Keratinocyte (primary cell): Measurements from ENCODE around the gene LAMA4. TPM values are rescaled to one million over a fixed set of nuclear protein-coding genes. Genes with fewer than 3 reads are reported as not detected.

ENCODE experiments used
- DNase-seq: peaks from one replicate; pipeline ENCODE4 v3.0.0-alpha.2; 2011; ENCODE audit warnings: low read depth, missing footprints, low spot score
- FAIRE-seq: peaks from 2 replicates; lab custom pipeline; 2011; peaks lifted over from hg19 to GRCh38; lab: Jason Lieb, UNC
- H2AFZ ChIP-seq: 2 replicates; pipeline ENCODE4 v1.6.0; 2012; ENCODE audit warnings: low read length, control low read depth, inconsistent platforms; ENCODE audit not compliant: control insufficient read depth
- H3K27ac ChIP-seq: 2 replicates; pipeline ENCODE4 v1.5.1; 2011; ENCODE audit warnings: low read length; ENCODE audit not compliant: control insufficient read depth, insufficient read depth
- H3K27me3 ChIP-seq: 3 replicates; pipeline ENCODE4 v1.6.0; 2011; ENCODE audit warnings: low read length; ENCODE audit not compliant: control insufficient read depth, insufficient read depth; ENCODE audit errors: extremely low read depth
- H3K36me3 ChIP-seq, 2 experiments: 2 replicates in 1 of 2; 3 replicates in 1 of 2; pipeline ENCODE4 v1.5.1; 2011; ENCODE audit warnings: low read length in 2 of 2, mild to moderate bottlenecking in 1 of 2; ENCODE audit not compliant: control insufficient read depth in 2 of 2, insufficient read depth in 2 of 2; ENCODE audit errors: extremely low read depth in 1 of 2
- H3K4me1 ChIP-seq: 3 replicates; pipeline ENCODE4 v1.5.1; 2011; ENCODE audit warnings: low read length; ENCODE audit not compliant: control insufficient read depth, insufficient read depth; ENCODE audit errors: extremely low read depth
- H3K4me2 ChIP-seq: 3 replicates; pipeline ENCODE4 v1.6.0; 2011; ENCODE audit warnings: low read depth, low read length; ENCODE audit not compliant: control insufficient read depth, insufficient read depth; ENCODE audit errors: extremely low read depth
- H3K4me3 ChIP-seq, 3 experiments: fragments of 200-600 bp in 1 of 3; sonication (generic) in 1 of 3; 2 replicates in 2 of 3; 3 replicates in 1 of 3; pipeline ENCODE4 v1.5.1; 2011 to 2016; ENCODE audit warnings: low read length in 3 of 3, mild to moderate bottlenecking in 3 of 3, control low read depth in 2 of 3, inconsistent platforms in 1 of 3, low read depth in 1 of 3, mixed read lengths in 1 of 3, mixed run types in 1 of 3, moderate library complexity in 1 of 3; ENCODE audit not compliant: control insufficient read depth in 2 of 3, insufficient read depth in 2 of 3; ENCODE audit errors: extremely low read depth in 1 of 3
- H3K79me2 ChIP-seq: 2 replicates; pipeline ENCODE4 v1.6.0; 2012; ENCODE audit warnings: low read length; ENCODE audit not compliant: control insufficient read depth, insufficient read depth
- H3K9ac ChIP-seq: 3 replicates; pipeline ENCODE4 v1.6.0; 2011; ENCODE audit warnings: low read length; ENCODE audit not compliant: control insufficient read depth, insufficient read depth; ENCODE audit errors: extremely low read depth
- H3K9me1 ChIP-seq: 3 replicates; pipeline ENCODE4 v1.6.0; 2011; ENCODE audit warnings: low read length; ENCODE audit not compliant: control insufficient read depth, insufficient read depth; ENCODE audit errors: extremely low read depth
- H3K9me3 ChIP-seq: 2 replicates; pipeline ENCODE4 v1.5.1; 2012; ENCODE audit warnings: low read depth, low read length; ENCODE audit not compliant: control insufficient read depth
- H4K20me1 ChIP-seq: 3 replicates; pipeline ENCODE4 v1.6.0; 2011; ENCODE audit warnings: low read length; ENCODE audit not compliant: control insufficient read depth, insufficient read depth; ENCODE audit errors: extremely low read depth
- EZH2 ChIP-seq: IDR thresholded peaks from one replicate; pipeline ENCODE4 v1.6.1; 2012; ENCODE audit warnings: inconsistent platforms, mild to moderate bottlenecking, low read length, moderate library complexity
- dilution Hi-C: fragments of 300-500 bp; cut with MboI; formaldehyde crosslinking; loops from one replicate; pipeline ENCODE4 v1.7.0; 2020; ENCODE audit warnings: low sequenced_read_pairs; ENCODE audit not compliant: extremely low pct_ligation_motif_present
- polyA plus RNA-seq, 5 experiments: library from polyadenylated mRNA; depleted of rRNA in 3 of 5; stranded (reverse) in 3 of 5; stranded (forward) in 1 of 5; unstranded in 1 of 5; fragments of >200 nt; gene quantifications; 1 replicate in 1 of 5; 2 replicates in 3 of 5; 3 replicates in 1 of 5; pipeline versions ENCODE4 v1.2.1 to v1.2.3, GENCODE V29; 2011 to 2012; ENCODE audit warnings: missing spikeins in 2 of 5, low read depth in 1 of 5, low replicate concordance in 1 of 5
- TF ChIP-seq, protein P1 (sequence below), 3 experiments: IDR thresholded peaks in 1 of 3; conservative IDR thresholded peaks in 1 of 3; optimal IDR thresholded peaks in 1 of 3; 2 replicates in 2 of 3; 3 replicates in 1 of 3; pipeline versions ENCODE3 to v1.5.1; 2011; ENCODE audit warnings: low read length in 3 of 3, mild to moderate bottlenecking in 3 of 3, moderate library complexity in 2 of 3, control low read depth in 1 of 3, inconsistent platforms in 1 of 3; ENCODE audit not compliant: insufficient read depth in 2 of 3; ENCODE audit errors: extremely low read depth in 1 of 3

The LAMA4 gene
- polyA plus RNA-seq, 1 donor (not counting 4 experiments of a cell fraction or from before 2014, with no cell fraction given): 0.12 TPM

DNA sequence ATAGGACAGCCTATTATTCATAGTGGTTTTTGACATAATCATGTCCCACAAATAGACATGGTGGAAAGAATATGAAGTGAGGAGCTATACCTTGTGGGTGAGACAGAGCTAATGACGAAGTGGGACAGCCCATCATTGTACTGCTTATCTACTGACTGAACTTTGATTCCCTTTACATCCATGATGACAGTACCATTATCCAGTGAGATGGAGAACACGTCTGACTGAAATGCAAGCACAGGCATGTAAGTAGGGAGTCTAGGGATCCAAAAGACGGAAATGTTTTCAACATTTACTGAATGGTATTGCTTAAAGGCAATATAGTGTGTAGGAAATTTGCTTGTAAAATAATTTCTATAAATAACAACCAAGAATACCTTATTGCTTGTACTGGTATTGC lies 123.5 kb downstream of the LAMA4 start:
- no peaks in the 10 kb centered on the region for H3K79me2 ChIP-seq
- H3K9me1 ChIP-seq: no peaks in the 10 kb centered on the region
- no peaks in the 10 kb centered on the region for H3K27me3 ChIP-seq
- DNase-seq (no peak), FAIRE-seq (peak; percentile 74)
- dilution Hi-C loops: no loop called here
- H4K20me1 ChIP-seq: no peaks in the 10 kb centered on the region
- no peaks in the 10 kb centered on the region for H3K36me3 ChIP-seq
- TF ChIP-seq, protein P1, sequence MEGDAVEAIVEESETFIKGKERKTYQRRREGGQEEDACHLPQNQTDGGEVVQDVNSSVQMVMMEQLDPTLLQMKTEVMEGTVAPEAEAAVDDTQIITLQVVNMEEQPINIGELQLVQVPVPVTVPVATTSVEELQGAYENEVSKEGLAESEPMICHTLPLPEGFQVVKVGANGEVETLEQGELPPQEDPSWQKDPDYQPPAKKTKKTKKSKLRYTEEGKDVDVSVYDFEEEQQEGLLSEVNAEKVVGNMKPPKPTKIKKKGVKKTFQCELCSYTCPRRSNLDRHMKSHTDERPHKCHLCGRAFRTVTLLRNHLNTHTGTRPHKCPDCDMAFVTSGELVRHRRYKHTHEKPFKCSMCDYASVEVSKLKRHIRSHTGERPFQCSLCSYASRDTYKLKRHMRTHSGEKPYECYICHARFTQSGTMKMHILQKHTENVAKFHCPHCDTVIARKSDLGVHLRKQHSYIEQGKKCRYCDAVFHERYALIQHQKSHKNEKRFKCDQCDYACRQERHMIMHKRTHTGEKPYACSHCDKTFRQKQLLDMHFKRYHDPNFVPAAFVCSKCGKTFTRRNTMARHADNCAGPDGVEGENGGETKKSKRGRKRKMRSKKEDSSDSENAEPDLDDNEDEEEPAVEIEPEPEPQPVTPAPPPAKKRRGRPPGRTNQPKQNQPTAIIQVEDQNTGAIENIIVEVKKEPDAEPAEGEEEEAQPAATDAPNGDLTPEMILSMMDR (optimal IDR thresholded peaks at IDR 0.05 in 1 of 3, IDR thresholded peaks at IDR 0.05 in 1 of 3, conservative IDR thresholded peaks at IDR 0.05 in 1 of 3; ENCODE audit: extremely low read depth in 1 of 3, insufficient read depth in 2 of 3, low read length in 3 of 3): no peak
- TF ChIP-seq EZH2: no peak
- no peaks in the 10 kb centered on the region for H3K9me3 ChIP-seq
- H3K9ac ChIP-seq: no peak overlapping the region
- no peak overlapping the region for H3K4me3 ChIP-seq
- H3K27ac ChIP-seq: no peak overlapping the region
- H3K4me2 ChIP-seq: peak overlapping the region; percentile 31
- H3K4me1 ChIP-seq: peaks cover 9% of the 10 kb centered on the region
- H2AFZ ChIP-seq: peak overlapping the region; percentile 14

DNA sequence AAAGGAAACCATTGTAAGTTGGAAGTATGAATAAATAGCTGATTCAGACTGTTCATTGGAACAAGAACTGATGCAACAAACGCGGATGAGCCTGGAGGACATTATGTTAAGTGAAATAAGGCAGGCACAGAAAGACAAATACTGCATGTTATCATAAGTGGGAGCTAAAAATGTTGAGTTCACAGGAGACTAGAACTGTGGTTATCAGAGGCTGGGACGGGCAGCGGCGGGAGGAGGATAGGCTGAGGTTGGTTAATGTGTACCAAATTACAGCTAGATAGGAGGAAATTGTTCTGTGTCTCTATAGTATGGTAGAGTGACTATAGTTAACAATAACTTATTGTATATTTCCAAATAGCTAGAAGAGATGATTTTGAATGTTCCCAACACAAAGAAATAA lies 126.2 kb downstream of the LAMA4 start:
- DNase-seq (no peak), FAIRE-seq (no peak)

More for the DNA sequence above, 126.2 kb downstream of the LAMA4 start:
- Histone ChIP-seq H3K27me3 (no peaks in the 10 kb centered on the region), H3K9ac (no peak overlapping the region), H3K27ac (no peak overlapping the region), H3K4me3 (no peak overlapping the region), H2AFZ (no peak overlapping the region), H4K20me1 (no peaks in the 10 kb centered on the region), H3K4me1 (peaks cover 9% of the 10 kb centered on the region), H3K4me2 (no peak overlapping the region), H3K9me1 (no peaks in the 10 kb centered on the region), H3K9me3 (no peaks in the 10 kb centered on the region), H3K36me3 (no peaks in the 10 kb centered on the region), H3K79me2 (no peaks in the 10 kb centered on the region)
- dilution Hi-C loops: no loop called here
- no peak for TF ChIP-seq EZH2
- TF ChIP-seq, protein P1 (optimal IDR thresholded peaks at IDR 0.05 in 1 of 3, IDR thresholded peaks at IDR 0.05 in 1 of 3, conservative IDR thresholded peaks at IDR 0.05 in 1 of 3; ENCODE audit: extremely low read depth in 1 of 3, insufficient read depth in 2 of 3, low read length in 3 of 3): no peak
